GM10266 (cell line): ENCODE measurements around the gene THEMIS.
"Not testable (repeated sequence)": the region's sequence is repeated elsewhere in the genome, so short reads cannot be mapped to it uniquely, and the experiment has no call there.

ENCODE experiments used
- DNase-seq: peaks from one replicate; pipeline ENCODE4 v3.0.0; 2012; ENCODE audit errors: extremely low spot score
- TF ChIP-seq, protein P1 (sequence below): IDR thresholded peaks from 2 replicates; pipeline ENCODE4 v1.5.1; 2012; ENCODE audit warnings: mild to moderate bottlenecking, low read depth; ENCODE audit not compliant: control insufficient read depth, insufficient read depth; ENCODE audit errors: missing control alignments

Gene THEMIS

DNA sequence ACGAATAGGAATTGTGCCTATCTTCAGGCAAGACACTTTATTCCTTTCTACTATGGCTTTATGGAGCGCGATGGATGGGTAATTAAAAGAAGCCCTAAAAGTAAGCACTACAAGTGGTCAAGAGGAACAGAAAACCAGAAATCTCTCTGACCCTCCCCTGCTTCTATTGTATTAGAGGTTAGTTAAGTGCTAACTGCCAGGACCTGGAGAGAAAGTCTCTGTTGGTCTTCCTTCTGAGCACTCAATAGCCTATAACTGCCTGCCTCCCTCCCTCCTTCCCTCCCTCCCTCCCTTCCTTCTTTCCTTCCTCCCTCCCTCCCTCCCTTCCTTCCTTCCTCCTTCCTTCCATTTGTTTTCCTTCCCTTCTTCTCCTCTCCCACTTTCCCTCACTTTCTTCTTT is 190.2 kb downstream of the THEMIS start:
- TF ChIP-seq, protein P1, sequence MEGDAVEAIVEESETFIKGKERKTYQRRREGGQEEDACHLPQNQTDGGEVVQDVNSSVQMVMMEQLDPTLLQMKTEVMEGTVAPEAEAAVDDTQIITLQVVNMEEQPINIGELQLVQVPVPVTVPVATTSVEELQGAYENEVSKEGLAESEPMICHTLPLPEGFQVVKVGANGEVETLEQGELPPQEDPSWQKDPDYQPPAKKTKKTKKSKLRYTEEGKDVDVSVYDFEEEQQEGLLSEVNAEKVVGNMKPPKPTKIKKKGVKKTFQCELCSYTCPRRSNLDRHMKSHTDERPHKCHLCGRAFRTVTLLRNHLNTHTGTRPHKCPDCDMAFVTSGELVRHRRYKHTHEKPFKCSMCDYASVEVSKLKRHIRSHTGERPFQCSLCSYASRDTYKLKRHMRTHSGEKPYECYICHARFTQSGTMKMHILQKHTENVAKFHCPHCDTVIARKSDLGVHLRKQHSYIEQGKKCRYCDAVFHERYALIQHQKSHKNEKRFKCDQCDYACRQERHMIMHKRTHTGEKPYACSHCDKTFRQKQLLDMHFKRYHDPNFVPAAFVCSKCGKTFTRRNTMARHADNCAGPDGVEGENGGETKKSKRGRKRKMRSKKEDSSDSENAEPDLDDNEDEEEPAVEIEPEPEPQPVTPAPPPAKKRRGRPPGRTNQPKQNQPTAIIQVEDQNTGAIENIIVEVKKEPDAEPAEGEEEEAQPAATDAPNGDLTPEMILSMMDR = no peak
- DNase-seq = no peak

DNA sequence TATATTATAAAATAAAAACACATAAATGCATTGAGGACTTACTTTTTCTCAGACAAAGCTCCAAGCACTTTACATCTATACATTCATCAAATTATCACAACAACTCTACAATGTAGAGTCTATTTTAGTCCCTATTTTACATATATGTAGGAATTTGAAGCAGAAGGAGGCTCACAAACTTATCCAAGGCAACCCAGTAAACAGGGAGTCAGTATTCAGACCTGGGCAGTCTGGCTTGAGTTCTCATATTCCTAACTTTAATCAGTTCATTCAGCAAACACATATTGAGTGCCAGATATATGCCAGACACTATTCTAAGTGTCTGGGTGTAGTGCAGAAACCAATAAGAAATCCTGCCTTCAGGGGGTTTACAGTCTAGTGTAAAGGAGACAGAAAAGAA is 194.6 kb downstream of the THEMIS start:
- DNase-seq = no peak
- TF ChIP-seq, protein P1 = no peak

DNA sequence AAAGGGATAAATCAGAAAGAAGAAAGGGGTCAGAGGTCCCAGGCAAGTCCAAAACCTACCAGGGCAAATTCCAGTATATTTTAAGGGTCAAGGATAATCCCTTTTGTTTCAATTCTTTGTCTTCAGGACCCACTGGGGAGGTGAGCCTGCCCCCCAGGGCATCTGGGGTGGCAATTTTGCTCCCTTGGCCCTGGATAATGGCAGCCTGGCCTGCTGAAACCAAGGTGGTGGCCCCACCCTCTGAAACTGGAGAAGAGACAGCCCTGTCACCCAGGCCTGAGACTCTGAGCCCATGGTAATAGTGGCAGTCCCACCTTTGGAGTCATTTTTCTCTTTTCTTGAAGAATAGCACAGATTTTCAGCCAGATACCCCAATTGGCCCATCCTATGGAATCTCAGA is 205.8 kb downstream of the THEMIS start:
- TF ChIP-seq, protein P1 = no peak
- DNase-seq = no peak

DNA sequence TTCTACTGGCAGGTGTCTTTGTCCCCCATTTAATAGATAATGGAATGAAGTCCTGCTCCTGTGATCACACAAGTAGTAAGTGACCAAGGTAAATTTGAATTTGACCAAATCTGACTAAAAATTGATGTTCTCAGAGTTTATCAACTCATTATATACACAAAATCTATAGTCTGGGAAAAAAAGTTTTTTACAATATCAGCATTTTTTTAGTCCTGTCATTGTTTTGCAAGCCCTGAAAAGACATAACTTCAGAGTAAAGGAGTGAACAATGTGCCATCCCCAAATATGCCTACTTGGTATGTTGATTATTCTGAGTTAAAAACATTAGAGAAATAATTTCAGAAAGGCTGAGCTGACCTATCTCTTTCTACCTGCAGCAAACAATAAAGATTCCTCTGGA is 209.7 kb downstream of the THEMIS start:
- no peak for DNase-seq
- TF ChIP-seq, protein P1 = no peak

DNA sequence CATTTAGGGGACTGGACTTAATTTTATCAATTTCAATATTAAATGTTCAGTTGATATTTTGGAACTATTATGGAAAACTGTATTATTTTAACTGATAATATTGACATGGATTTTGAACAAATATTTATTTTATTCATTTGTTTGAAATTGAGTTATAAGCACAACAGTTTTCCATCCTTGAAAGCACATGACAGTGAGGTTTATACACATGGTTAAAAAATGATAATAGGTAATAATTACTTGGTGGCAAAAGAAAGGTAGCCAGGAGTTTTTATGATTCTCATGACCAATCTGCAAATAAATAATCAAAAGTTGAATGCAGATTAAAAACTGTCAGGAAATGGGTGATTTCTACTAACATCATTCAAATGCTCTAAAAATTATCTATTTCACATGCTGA is 210.3 kb downstream of the THEMIS start:
- TF ChIP-seq, protein P1 = no peak
- no peak for DNase-seq

DNA sequence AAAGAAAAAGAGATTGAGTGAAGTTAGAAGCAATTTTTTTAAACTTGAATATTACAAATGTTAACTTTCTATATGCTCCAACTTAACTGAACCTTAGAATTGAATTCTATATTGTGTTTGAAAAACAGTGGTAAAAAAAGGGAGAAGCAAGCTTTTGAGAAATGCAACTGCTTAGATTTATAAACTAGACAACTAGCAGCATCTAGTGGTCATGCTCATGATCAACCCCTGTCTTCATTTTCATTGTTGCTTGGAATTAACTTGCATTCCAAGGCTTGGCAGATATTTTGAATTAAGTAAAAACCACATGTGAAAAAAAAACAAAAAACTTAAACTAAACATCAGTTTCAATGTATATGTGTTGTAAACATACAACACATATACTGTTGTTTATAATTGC is 210.8 kb downstream of the THEMIS start:
- no peak for DNase-seq
- TF ChIP-seq, protein P1 = peak; percentile 26

DNA sequence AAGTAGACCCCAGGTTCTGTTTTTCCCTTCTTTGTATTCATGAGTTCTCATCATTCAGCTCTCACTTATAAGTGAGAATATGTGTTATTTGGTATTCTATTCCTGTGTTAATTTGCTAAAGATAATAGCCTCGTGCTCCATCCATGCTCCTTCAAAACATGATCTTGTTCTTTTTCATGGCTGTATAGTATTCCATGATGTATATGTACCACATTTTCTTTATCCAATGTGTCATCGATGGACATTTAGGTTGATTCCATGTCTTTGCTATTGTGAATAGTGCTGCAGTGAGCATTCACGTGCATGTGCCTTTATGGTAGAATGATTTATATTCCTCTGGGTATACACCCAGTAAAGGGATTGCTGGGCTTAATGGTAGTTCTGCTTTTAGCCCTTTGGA is 213.4 kb downstream of the THEMIS start:
- not testable (repeated sequence) for DNase-seq

DNA sequence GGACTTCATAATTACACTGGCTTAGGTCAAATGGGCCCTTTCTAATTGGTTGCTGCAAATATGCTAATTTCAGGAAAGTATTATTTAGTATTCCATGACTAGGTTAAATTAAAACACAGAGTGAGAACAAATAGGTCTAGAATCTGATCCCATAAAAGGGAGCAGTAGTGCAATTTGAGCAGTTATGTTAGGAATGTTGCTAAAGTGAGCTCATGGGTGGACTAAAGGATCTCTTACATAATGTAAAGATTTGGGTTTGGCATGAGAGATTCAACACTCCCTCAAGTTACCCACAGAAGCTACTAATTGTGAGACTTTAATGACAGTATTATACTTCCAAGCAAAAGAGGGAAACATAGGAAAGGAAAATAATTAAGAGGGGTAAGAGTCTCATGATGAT is 214.8 kb downstream of the THEMIS start:
- TF ChIP-seq, protein P1 = no peak
- DNase-seq = no peak
